CD4-positive, alpha-beta T cell (primary cell): ENCODE measurements around the gene NLRP9. TPM values are rescaled to one million over a fixed set of nuclear protein-coding genes. Genes with fewer than 3 reads are reported as not detected.

Source experiments
- ATAC-seq: fragments of 200-7000 bp; cut with Tn5 transposase; one replicate; pipeline ENCODE4 v1.10.0; 2022; ENCODE audit warnings: mild to moderate bottlenecking; ENCODE audit not compliant: poor library complexity
- CTCF ChIA-PET: fragments of 350-600 bp; sonication (Branson Sonifier 250); formaldehyde crosslinking; loops from one replicate; lab custom pipeline; 2021; ENCODE audit warnings: antibody characterized with exemption, inconsistent platforms; lab: Charles Lee
- POLR2A ChIA-PET: fragments of 350-600 bp; sonication (Branson Sonifier 250); formaldehyde crosslinking; loops from one replicate; lab custom pipeline; 2021; ENCODE audit warnings: antibody characterized with exemption, inconsistent platforms; lab: Charles Lee
- DNase-seq, 14 experiments: peaks; one replicate each; pipeline ENCODE4 v3.0.0-alpha.2; 2013 to 2020; ENCODE audit warnings: mixed read lengths in 2 of 14
- H3K27ac ChIP-seq, 2 donors: one replicate each; pipeline versions ENCODE4 v1.5.1 to v1.7.0; 2013; ENCODE audit warnings: low read length in 2 of 2, low read depth in 1 of 2, mild to moderate bottlenecking in 1 of 2
- H3K27me3 ChIP-seq, 2 experiments: 1 replicate in 1 of 2; 2 replicates in 1 of 2; pipeline versions ENCODE4 v1.6.1 to v1.7.0; 2013; ENCODE audit warnings: low read length in 2 of 2, control low read depth in 1 of 2, mild to moderate bottlenecking in 1 of 2, moderate library complexity in 1 of 2; ENCODE audit not compliant: insufficient read depth in 2 of 2, control insufficient read depth in 1 of 2
- H3K36me3 ChIP-seq: one replicate; pipeline ENCODE4 v1.6.1; 2013; ENCODE audit warnings: low read length, control low read depth; ENCODE audit not compliant: insufficient read depth
- H3K4me1 ChIP-seq: one replicate; pipeline ENCODE4 v1.6.1; 2013; ENCODE audit warnings: low read length, control low read depth; ENCODE audit not compliant: insufficient read depth
- H3K4me3 ChIP-seq: one replicate; pipeline ENCODE4 v1.5.1; 2013; ENCODE audit warnings: mild to moderate bottlenecking, low read length, moderate library complexity
- H3K9me3 ChIP-seq, 2 experiments: 1 replicate in 1 of 2; 2 replicates in 1 of 2; pipeline versions ENCODE4 v1.6.1 to v1.7.0; 2013; ENCODE audit warnings: low read length in 2 of 2, mild to moderate bottlenecking in 2 of 2, control low read depth in 1 of 2, moderate library complexity in 1 of 2; ENCODE audit not compliant: control insufficient read depth in 1 of 2, insufficient read depth in 1 of 2
- H3K27ac Mint-ChIP-seq: one replicate; pipeline ENCODE4 v1.8.0; 2020; ENCODE audit warnings: mixed read lengths
- H3K27me3 Mint-ChIP-seq: one replicate; pipeline ENCODE4 v1.8.0; 2021; ENCODE audit warnings: mixed read lengths
- H3K36me3 Mint-ChIP-seq: one replicate; pipeline ENCODE4 v1.8.0; 2021; ENCODE audit warnings: low read depth, mixed read lengths
- H3K4me1 Mint-ChIP-seq: one replicate; pipeline ENCODE4 v1.8.0; 2021; ENCODE audit warnings: low read depth, mixed read lengths
- H3K4me3 Mint-ChIP-seq: one replicate; pipeline ENCODE4 v1.8.0; 2020; ENCODE audit warnings: mild to moderate bottlenecking, mixed read lengths
- H3K9me3 Mint-ChIP-seq: one replicate; pipeline ENCODE4 v1.8.0; 2020; ENCODE audit warnings: mixed read lengths
- intact Hi-C, 2 experiments: fragments of 100-400 bp; cut with DNase I in 1 of 2; cut with micrococcal nuclease in 1 of 2; formaldehyde crosslinking; loops; one replicate each; pipeline versions ENCODE4 v1.15.1 to v1.9.0; 2023 to 2025; cut with DNase I, micrococcal nuclease
- total RNA-seq, 174 experiments: library from RNA in 2 of 174; stranded (reverse) in 2 of 174; gene quantifications; one replicate each; pipeline ENCODE4 v1.2.3 and lab custom pipeline; 2021 to 2026
- TF ChIP-seq, protein P1 (sequence below): fragments of 200-600 bp; IDR thresholded peaks from one replicate; pipeline ENCODE4 v1.8.0; 2022; ENCODE audit warnings: antibody characterized with exemption, mild to moderate bottlenecking

NLRP9 gene
- total RNA-seq, 2 experiments from 2014 or later, result not detected

DNA sequence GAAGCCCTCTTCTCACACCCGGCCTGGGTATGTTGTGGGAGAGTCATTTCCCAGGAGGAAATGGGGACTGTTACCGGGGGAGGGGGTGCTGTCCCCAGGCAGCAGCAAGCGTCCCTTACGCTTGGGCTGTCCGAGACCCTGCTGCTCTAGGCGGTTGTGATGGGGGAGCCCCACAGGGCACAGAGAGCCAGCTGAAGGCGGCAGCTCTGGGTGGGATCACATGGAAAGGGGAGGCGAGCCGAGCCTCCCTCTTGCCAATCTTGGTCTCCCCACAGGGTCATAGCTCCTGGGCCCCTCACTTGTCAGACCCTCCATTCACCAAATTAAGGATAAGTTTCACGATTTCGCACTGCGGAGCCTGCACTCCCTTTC lies 41.1 kb downstream of the NLRP9 start:
- Mint-ChIP-seq H3K4me1 (peaks cover 4% of the 10 kb centered on the region), H3K36me3 (peaks cover 58% of the 10 kb centered on the region), H3K27ac (no peak overlapping the region), H3K27me3 (no peaks in the 10 kb centered on the region), H3K4me3 (no peak overlapping the region), H3K9me3 (no peaks in the 10 kb centered on the region)
- TF ChIP-seq, protein P1, sequence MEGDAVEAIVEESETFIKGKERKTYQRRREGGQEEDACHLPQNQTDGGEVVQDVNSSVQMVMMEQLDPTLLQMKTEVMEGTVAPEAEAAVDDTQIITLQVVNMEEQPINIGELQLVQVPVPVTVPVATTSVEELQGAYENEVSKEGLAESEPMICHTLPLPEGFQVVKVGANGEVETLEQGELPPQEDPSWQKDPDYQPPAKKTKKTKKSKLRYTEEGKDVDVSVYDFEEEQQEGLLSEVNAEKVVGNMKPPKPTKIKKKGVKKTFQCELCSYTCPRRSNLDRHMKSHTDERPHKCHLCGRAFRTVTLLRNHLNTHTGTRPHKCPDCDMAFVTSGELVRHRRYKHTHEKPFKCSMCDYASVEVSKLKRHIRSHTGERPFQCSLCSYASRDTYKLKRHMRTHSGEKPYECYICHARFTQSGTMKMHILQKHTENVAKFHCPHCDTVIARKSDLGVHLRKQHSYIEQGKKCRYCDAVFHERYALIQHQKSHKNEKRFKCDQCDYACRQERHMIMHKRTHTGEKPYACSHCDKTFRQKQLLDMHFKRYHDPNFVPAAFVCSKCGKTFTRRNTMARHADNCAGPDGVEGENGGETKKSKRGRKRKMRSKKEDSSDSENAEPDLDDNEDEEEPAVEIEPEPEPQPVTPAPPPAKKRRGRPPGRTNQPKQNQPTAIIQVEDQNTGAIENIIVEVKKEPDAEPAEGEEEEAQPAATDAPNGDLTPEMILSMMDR, result no peak
- ChIA-PET POLR2A (no interaction called here), CTCF (no interaction called here)
- Histone ChIP-seq H3K4me3 (no peak overlapping the region), H3K4me1 (no peaks in the 10 kb centered on the region), H3K27ac (no peak overlapping the region), H3K9me3 (no peaks in the 10 kb centered on the region), H3K36me3 (peaks cover 34% of the 10 kb centered on the region), H3K27me3 (no peaks in the 10 kb centered on the region)
- DNase-seq (no peak), ATAC-seq (no peak)
- intact Hi-C loops, result no loop called here

DNA sequence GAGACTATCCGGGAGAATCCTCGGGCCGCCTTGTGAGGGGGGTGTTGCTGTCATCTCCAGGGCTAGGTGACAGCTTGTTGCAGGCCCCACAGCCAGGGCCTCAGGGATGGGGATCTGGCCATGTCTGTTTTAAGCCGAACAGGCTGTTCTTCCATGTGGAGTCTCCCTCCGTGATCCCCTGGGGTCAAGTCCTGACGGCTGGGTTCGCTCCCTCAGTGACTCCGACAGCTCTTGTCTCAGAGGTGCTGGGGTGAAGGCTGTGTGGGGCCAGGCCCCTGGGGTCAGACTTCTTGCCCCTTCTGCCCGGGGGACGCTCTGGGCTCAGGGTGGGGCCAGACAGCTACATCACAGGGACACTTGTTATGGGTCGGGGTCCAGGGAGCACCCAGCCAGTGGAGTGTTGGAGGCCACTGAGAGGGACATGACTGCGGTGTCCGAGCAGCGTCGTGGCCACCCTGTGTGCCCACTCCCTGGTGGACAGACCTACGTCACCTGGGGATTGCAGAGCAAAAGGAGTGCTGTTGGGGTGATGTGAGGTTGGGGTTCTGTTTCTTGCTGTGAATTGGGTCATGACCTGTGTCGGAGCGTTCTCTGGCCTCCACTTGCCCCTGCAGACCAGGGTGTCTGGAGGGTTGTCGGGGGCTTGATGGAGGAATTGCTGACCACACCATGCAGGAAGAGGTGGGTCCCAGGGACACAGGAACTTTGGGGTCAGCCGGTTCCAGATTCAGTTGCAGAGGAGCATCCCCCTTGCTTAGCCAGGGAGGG lies 41.7 kb downstream of the NLRP9 start:
- ATAC-seq (no peak), DNase-seq (no peak)
- Mint-ChIP-seq H3K4me1 (peaks cover 1% of the 10 kb centered on the region), H3K27me3 (no peaks in the 10 kb centered on the region), H3K9me3 (no peaks in the 10 kb centered on the region), H3K36me3 (peaks cover 58% of the 10 kb centered on the region), H3K27ac (no peak overlapping the region), H3K4me3 (no peak overlapping the region)
- peaks cover 39% of the 10 kb centered on the region for H3K36me3 ChIP-seq
- no peaks in the 10 kb centered on the region for H3K9me3 ChIP-seq
- H3K27ac ChIP-seq, result no peak overlapping the region
- H3K27me3 ChIP-seq, result no peaks in the 10 kb centered on the region
- ChIA-PET POLR2A (no interaction called here), CTCF (no interaction called here)
- TF ChIP-seq, protein P1, result no peak
- intact Hi-C loops, result no loop called here
- H3K4me3 ChIP-seq, result no peak overlapping the region
- no peaks in the 10 kb centered on the region for H3K4me1 ChIP-seq

DNA sequence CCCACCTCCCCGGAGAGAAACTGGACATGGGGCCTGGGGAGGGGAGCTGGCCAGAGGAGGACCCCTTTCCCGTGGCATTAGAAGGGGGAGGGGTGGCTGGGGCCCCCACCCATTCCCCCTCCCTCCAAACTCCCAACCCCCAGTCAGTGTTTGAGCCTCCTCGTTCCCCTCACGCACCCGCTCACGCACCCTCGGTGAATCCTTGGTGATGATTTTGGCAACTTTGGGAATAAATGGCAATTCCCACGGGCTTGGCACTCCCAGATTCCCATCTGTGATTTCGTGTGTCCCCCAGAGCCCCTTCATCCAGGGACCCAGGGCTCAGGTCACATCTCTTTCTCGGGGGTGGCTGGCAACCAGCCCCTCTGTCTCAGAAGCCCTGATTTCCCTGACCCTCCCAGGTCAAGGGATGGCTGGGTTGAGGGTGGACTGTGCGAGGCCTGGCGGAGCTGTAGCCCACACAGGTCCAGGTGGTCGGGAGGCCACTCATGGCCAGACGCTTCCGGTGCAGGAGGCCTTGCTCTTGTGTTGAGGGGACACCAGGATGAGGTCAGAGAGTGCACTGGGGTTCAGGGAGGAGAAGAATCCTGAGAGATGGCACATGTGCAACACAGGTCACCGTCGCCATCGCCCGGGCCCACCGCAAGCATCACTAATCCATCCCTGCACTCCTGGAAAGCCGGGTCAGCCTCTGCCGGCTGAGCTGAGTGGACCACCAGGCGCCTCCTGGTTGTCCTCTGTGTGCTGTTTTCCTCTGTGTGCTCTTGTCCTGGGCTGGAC lies 42.5 kb downstream of the NLRP9 start:
- Mint-ChIP-seq H3K27ac (no peak overlapping the region), H3K36me3 (peaks cover 65% of the 10 kb centered on the region), H3K9me3 (no peaks in the 10 kb centered on the region), H3K4me3 (no peak overlapping the region), H3K27me3 (no peaks in the 10 kb centered on the region), H3K4me1 (no peaks in the 10 kb centered on the region)
- CTCF ChIA-PET, result no interaction called here
- Histone ChIP-seq H3K27me3 (no peaks in the 10 kb centered on the region), H3K4me3 (no peak overlapping the region), H3K27ac (no peak overlapping the region), H3K9me3 (no peaks in the 10 kb centered on the region), H3K36me3 (peaks cover 43% of the 10 kb centered on the region), H3K4me1 (no peaks in the 10 kb centered on the region)
- DNase-seq (no peak), ATAC-seq (no peak)
- intact Hi-C loops, result no loop called here
- POLR2A ChIA-PET, result no interaction called here
- TF ChIP-seq, protein P1, result no peak
